Left kidney (tissue), 2 donors: ENCODE results near the gene CHCHD6. TPM values are rescaled to one million over a fixed set of nuclear protein-coding genes. Genes with fewer than 3 reads are reported as not detected.

Experiments used
- DNase-seq: peaks from one replicate; pipeline ENCODE4 v3.0.0-alpha.2; 2013
- polyA plus RNA-seq: library from polyadenylated mRNA; unstranded; fragments of 120-200 nt; gene quantifications from one replicate; pipeline ENCODE4 v1.2.1, GENCODE V29; 2013; ENCODE audit not compliant: insufficient read length

CHCHD6 gene
- polyA plus RNA-seq, 1 donor: 15.8 TPM

DNA sequence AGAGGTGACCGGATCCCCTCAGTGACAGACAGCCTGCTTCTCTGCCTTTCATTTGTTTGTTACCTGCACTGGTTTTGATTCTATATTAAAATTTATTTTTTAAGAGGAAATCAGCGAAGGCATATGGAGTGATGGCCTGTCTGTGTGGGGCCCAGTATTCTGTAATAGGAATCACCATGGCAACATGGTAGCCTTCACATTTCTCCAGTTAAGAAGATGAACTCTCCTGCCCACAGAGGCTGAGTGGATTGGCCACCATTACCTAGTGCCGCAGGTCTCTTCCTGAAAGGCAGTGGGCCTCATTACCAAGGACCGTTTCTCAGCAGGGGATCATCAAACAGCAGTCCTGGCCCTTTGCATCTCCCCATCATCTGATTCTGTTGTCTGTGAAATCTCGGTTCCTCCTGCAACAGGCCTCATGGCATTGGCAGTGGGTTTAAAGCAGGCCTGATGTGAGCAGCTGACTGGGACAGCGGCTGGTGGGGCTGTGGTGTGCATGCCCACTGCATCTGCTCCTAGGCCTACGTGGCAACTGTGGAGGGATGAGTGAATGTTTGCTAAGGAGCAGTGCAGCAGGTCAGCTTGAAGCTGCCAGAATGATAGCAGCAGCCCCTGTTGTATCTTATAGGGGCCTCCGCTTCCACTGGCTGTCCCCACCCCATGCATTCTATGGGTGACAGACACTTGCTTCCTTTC, 114.5 kb downstream of the CHCHD6 start:
- DNase-seq: no peak

DNA sequence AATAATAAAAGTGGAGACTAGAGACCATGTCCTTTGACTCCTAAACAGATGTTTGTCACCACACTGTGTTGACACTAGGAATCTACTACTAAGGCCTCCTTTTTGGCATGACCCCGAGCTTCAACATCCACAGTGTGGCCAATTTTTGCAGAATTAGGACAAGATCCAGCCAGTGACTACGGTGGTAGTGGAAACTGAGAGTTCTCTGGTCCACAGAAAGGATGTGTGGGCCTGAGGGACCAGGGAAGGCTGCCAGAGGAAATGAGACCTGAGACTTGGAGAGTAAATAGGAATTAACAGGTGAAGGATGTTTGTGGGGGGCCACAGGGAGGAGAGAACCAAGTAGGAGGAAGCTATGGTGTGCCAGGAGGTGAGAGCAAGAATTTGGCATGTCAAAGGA, 122.7 kb downstream of the CHCHD6 start:
- DNase-seq: no peak

DNA sequence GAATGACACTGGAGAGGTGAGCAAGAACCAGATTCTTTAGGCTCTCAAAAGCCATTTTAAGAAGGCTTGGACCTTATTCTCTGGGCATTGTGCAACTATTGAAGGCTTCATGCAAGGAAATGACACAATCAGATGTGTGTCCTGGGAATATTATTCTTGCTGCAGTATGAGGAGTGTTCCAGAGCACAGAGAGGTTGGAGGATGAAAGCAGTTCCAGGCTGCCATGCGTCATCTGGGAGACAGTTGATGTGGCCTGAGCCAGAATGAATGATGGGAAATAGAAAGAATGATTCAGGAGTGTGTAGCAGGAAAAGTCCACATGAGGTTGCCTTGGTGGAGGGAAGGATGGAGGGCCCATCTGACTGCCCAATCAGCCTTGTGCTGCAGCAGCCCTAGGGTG, 123.1 kb downstream of the CHCHD6 start:
- no peak for DNase-seq

DNA sequence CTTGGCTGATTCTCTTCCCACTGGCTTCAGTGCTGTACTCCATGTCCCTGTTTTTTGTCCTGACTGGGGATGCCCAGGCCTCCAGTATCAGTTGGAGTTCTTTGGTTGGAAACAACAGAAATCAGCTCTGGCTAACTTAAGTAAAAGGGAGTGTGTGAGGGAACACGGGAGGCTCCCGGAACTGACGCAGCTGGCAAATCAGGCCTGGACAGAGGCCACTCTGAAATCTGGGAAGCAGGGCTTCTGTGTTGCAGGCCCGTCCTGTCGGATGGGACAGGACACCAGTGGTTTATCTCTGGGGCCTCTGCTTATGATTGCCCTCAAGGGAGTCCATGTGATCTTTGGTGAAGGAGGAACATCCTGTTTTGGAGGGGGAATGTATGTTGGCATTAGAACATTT, 124.3 kb downstream of the CHCHD6 start:
- no peak for DNase-seq

DNA sequence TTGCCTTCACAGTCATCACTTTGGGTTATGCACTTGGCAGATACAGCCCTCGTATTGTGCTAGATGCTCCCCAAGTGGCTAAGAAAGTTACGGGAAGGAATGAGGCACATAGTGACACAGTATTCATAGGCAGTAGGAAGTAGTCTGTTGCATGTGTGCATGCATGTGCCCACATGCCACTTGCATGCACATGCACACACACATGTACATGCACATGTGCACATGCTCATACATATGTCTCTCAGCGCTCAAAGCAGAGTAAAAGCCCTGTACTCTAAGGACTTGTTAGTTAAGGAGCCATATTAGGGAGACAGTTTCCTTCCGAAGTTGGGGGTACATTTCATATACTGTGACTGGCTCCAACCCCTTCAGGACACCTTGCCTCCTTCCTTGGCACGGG, 128.9 kb downstream of the CHCHD6 start:
- DNase-seq: no peak

DNA sequence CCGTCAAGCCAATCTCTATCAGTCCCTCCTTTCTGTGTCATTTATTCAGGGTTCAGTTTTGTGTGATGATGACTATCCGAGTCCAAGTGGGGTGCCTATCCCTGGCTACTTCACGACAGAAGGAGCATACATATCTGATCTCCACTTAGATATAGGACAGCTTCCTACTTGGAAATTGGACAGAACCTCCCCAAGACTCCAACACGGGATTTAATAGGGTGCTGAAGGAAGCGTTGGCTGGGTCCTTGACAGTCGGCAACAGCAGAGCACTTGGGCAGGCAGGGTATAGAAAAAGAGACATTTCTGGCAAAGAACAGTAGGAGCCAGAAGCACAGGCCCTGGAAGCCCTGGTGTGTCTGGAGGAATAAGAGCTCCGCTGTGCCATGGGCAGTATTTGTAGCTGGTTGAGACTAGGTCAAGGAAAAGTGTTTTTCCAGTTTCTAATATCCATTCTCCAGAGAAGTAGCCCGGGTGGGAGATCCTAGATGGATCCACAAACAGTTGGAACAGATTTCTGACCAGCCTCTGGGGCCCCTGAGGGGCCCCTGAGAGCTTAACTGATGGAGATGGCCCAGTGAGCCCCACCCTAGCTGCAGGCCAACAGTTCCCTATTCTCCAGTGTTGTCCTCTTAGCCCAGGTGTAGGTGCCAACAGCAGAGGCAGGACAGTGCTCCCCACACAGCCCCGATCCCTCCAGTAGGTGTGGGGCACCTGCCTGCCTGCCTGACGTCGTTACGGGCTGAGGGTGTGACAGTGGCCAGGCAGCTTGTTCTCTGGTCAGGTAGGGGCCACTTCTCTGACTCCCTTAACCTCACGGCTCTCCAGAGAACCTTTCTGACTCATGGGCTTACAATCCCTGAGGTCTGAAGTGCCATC, 130.8 kb downstream of the CHCHD6 start:
- no peak for DNase-seq

DNA sequence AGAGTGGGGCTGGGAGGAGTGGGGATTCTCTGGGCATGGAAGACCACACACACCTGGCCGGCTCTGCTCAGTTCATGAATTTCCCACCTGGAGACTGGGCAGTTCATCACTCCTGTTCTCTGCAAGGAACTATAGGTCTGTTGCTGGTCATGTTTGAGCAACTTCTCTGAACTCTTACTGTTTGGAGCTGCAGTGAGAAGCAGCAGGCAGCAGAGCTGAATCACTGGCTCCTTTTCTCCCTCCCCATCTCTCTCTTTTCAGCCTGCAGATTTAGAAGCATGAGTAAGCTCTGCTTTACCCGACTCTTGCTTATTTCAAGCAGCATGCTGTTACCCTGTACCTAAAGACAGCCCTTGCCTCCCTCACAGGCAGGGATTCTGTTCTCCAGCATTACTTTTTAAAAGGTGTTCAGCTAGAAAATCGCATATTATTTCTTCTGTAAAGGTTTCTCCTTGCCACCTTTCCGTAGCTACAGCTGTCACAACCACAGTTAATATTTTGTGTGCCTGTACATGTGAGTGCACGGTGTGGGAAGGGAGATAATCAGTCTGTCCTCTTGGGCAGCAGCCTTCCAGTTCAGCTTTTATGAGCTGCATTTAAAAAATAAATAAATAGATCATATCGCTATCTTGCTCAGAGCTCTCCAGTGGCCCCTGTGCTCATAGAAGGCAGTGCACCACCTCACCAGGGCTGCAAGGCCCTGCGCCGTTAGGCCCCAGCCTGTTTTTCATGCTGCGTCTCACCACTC, 131.6 kb downstream of the CHCHD6 start:
- DNase-seq: no peak

DNA sequence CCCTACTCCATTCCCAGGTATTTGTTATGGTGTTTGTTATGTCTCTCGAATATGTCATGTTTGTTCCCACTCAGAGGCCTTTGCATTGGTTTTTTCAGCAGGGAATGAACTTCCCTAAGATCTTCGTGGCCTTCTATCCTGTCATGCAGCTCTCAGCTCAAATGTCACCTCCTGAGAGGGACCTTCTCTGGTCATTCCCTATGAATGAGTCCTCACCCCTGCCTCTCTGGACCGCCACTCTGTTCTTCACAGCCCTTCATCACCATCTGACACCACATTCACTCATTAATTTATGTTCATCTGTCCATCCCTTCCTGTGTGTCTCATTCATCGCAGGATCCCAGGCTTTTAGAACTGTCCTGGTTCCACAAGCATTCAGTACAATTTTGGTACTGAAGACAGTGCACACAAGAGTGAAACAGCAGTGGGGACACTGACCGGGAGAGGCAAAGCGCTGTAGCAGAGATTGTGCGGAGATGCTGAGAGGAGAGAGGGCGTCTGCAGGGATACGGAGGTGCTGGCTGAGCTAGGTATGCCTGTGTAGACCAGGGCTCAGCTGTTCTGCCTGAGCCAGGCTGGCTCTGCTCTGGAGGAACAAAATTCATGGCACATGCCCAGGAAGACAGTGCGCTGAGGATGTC, 132.3 kb downstream of the CHCHD6 start:
- DNase-seq: no peak

DNA sequence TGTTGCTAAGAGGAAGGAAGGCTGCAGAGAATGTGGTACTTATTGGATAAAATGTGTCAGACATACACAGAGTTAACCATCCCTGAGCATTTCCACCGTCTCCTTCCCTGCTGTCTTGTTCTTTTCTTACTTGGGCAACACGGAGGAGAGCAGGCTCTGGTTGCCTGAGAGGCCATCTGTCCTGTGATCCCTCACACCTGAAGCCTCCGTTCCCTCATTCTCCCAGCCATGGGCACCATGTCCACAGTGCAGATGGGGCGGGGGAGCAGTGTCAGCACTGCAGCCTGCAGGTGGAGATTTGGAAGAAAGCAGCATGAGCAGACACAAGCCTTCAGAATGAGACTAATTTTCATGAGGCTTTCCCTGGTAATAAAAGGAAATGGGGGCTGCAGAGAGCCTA, 133.7 kb downstream of the CHCHD6 start:
- DNase-seq: no peak

DNA sequence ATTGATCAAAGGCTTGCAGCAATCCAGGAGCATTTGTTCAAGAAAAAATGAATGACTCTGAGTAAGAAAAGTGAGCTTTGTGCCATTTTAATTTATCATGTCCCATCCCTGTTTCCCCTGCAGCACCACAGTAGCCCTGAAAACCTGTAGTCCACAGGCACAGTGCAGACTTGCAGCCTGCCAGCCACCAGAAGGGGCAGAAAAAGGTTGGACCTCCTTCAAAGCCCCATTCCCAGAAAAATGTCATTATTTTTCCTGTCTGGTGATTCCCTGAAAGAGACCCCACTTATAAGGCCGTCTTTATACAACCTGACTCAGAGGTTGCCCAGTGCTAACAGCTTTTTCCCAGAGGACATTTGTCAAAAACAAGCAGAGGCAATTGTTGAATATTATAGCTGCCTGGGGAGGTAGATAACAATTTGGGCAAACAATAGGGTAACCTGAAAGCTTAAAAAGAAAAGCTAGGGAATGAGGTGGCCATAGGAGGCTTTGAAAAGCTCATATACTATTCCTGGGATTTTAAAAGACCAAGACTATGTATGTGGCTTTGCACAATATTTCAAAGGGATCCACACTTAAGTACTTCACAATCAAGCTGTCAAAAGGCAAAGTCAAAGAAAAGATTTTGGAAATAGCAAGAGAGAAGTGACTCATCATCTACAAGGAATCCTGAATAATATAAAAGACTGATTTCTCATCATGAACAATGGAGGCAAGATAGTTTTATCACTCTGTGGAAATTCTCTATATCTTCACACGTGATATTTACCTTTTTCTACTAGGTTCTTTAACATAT, 142.1 kb downstream of the CHCHD6 start:
- DNase-seq: no peak

DNA sequence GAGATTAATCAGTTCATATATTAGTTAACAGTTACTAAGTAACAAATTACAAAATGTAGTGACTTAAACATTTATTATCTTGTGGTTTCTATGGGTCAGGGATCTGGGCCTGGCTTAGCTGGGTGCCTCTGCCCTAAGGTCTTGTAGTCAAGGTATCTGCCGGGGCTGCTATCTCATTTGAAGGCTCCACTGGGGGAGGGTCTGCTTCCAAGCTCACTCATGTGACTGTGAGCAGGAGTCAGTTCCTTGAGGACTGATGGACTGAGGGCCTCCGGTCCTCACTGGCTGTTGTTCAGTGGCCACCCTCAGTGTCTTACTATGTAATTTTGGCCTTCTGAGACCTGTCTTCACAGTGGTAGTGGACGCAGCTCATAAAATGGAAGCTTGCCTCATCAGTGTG, 143.0 kb downstream of the CHCHD6 start:
- DNase-seq: no peak

DNA sequence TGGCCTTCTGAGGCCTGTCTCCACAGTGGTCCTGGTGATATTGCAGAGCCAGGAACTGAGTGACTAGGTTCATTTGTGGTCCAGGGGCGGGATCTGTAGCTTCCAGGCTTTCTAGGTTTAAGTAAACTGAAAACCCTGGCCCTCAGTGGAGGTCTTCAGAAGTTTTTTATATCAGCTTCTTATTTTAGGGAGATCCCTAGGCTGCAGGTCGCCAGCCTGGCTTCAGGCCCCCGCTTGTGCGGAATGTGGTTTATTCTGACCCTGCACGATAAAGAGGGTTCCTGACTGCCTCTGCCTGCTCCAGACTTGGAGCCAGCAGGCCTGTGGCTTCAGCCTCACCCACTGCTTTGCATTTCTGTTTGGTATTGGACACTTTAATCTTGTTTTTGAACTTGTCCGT, 145.0 kb downstream of the CHCHD6 start:
- DNase-seq: no peak

DNA sequence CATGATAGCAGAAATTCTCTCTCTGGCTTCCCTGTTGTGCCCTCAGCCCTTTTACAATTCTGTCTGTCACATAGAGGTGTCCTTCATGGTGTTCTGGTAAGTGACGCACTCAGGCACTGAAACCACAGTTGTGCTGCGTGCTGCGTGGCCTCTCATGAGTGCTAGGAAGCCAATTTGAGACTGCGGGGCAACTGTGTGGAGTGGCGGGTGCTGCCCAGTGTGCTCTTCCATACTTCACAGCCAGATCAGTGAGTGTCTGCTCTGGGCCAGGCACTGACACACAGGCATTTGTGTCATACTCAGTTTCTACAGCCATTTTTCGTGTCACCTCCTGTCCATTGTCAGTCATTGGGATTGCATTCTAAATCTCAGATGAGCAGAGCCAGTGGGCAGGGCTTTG, 145.7 kb downstream of the CHCHD6 start:
- no peak for DNase-seq

DNA sequence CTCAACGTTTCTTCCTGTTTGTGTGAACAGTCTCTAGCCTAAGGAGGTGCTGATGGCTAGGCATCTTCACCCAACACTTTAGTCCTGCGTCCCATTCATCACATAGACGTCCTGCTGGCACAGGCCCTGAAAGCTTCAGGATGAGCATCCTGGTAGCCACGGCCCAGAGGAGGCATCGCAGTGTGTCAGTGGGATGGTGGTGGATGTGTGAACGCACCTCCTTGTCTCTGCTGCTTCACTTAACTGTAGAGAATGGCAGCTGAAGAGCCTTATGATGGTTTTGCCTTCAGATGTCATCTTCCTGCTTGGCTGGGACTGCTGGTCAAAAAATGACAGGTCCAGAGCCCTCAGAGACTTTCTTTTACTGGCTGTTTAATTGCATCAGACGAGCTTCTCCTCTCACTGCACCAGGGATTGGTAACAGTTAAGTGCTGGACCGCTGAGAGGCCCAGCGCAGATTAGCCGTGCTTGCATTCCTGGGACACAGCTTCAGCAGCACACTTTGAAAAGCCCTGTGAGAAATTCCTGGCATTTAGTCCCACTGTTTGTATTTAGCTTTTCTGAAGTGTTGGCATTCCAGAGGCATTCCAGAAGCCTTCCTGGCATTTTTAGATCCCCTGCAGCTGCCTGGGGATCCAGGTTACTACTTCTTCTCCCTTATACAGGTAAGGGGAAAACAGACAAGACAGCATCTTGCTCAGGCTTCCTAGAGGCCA, 146.5 kb downstream of the CHCHD6 start:
- DNase-seq: peak; percentile 24

DNA sequence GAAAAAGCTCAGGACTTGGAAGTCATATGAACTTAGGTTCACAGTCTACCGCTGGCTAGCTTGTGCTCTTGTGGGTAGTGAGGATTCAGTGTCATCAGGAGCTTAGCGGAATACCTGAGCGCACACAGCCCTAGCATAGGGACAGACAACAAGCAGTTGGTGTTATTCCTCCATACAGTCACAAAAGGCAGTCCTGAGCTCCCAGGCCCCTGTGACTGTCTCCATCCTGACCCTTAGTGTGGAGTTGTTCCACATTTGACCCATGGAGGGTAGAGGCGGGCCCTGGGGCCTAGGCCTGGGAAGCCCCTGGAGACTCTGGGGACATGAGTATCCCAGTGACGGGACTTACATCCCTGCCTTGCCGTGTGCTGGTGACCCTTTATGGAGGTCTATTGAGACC, 147.3 kb downstream of the CHCHD6 start:
- no peak for DNase-seq

DNA sequence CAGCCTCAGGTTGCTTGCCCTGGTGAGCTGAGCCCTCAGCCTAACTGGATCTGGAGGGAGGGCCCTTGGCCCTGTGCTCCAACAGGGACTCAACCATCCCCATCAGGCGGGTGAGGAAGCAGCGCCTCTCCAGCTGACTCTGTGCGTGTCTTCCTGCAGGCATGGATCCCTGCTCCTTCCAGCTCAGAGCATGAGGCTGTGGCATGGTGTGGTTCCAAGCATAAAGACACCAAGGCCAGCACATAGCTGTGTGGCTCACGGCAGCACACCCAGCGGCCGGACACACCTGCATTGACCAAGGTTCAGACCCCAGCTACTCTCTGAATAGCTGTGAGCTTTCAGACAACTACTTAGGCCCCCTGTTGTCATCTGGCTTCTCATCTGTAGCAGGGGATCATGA, 147.9 kb downstream of the CHCHD6 start:
- DNase-seq: no peak

DNA sequence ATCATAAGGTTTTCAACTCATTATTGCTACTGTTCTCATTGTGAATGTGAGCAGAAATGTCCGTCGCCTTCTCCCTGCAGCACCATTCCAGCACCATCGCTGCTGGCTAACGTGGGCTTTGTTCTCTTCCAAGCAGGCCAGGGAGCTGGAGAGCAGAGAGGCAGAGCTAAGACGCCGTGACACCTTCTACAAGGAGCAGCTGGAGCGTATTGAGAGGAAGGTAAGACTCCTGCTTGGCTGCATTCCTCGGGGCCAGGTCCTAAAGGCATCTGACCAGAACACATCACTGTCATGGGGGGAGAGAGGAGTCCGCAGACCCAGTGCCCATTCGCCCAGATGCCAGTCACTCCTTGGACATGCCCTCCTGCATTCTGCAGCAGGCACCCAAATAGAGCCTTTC, 148.5 kb downstream of the CHCHD6 start:
- peak; percentile 6 for DNase-seq

DNA sequence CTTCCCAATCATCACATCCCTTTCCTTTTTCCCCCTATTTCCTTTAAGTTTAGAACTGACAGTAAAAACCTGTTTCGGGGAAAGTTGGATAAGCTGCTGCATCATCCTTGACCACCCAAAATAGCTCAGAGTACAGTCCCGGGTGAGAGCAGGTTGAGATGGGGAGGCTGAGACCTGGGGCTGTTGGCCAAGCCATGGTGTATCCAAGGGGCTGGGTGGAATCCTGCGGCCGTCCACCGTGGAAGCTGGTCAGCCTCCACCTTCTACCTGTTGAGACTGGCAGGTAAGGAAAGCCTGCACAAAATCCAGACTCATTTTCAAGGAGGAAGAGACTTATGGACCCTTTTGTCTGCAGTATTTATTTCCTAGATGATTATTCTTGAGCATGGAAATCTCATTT, 150.6 kb downstream of the CHCHD6 start:
- no peak for DNase-seq

DNA sequence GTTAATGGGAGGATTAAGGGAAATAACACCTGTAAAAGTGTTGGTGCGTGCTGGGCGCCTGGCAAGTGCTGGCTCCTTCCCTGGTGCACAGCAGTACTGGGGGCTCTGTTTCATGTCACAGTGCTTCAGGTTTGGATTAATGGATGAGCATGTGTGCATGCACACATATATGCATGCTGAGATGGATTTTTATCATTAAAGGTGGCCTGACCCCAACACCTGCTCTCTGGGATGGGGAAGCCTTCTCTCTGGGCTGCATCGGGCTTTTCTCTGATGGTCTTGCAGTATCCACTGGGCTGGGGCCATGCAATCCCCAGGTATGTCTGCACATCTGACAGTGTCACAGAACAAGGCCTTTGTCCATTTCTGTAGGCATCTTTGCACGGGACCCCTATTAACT, 151.3 kb downstream of the CHCHD6 start:
- DNase-seq: no peak

DNA sequence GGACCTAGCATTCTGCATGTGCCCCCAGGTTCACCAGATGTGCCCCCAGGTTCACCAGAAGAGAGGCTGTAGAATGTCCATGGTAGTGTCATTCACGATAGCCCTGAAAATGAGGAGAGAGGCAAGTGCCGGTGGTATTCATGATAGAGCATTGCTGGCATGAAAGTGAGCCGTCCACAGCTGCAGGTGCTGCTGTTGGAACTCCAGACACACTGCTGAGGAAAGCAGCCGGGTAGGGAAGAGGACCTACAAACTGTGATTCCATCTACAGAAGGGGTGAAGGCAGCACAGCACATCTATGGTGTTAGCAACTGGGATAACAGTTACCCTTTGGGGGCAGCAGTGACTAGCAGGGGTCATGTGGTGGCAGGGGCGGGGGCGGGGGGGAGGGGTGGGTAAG, 153.9 kb downstream of the CHCHD6 start:
- no peak for DNase-seq

DNA sequence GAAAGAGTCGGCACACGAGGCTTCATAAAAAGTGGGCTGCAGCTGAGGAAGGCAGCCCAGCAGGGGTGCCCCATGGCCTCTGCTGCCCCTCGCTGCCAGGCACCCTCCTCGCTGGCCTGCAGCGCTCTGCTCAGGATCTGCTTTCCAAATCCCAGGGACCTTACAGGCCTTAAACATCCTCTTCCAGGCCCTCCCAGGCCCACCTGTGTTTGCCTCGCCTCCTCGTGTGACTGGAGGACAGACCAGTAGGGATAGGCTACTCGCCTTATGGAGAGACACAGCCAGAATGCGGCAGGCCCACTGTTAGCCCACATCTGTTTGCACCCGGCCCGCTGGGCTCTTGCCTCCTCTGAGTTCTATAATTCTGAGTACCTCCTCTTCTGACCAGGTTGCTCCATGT, 154.4 kb downstream of the CHCHD6 start:
- DNase-seq: no peak
